HG03558 (cell line): Measurements from ENCODE around the gene CFHR1.
A peak's percentile ranks its signal among the peaks of the same experiment; 100 is the strongest.
"Not testable (repeated sequence)": the region's sequence is repeated elsewhere in the genome, so short reads cannot be mapped to it uniquely, and the experiment has no call there.

ENCODE experiments used
- ATAC-seq: cut with Tn5 transposase; IDR thresholded peaks from one replicate; pipeline ENCODE4 v1.9.1; 2021; ENCODE audit warnings: moderate number of reproducible peaks; ENCODE audit not compliant: unreplicated experiment; ENCODE audit errors: extremely low read depth

CFHR1 gene

GRCh38 chr1:196819531-196819930, at the start of gene CFHR1:
TSS of gene CFHR1 (plus strand) at chr1:196819731. CDS start at chr1:196819845, 114 bp downstream.
- ATAC-seq = not testable (repeated sequence)

DNA sequence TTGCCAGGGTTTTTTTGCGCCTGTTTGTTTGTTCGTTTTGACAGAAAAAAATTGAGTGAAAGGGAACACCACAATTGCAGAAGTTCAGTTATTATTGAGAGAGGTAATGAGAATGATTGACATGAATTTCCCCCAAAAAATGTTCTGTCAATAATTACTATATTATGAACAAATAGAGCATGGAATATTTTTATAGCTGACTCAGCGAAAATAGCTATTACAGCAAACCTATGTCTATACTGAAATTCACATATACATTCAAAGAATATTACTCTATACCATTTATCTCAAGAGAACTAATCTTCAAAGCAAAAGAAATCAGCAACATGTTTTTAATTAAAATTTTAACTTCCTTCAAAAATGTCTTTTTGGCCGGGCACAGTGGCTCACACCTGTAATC, 49.7 kb upstream of the CFHR1 start:
- not testable (repeated sequence) for ATAC-seq

GRCh38 chr1:196773713-196774112, 45.8 kb upstream of the CFHR1 start:
- no peak for ATAC-seq

GRCh38 chr1:196774175-196774574, 45.4 kb upstream of the CFHR1 start:
- ATAC-seq = no peak

- no peak for ATAC-seq
These were observed 44.9 kb upstream of the CFHR1 start, which contains the start of gene CFHR3 for GRCh38 chr1:196774603-196775002. TSS of gene CFHR3 (plus strand) at chr1:196774840. CDS start at chr1:196774887, 47 bp downstream.

- ATAC-seq = no peak
These were observed 41.9 kb upstream of the CFHR1 start for GRCh38 chr1:196777603-196778002.

DNA sequence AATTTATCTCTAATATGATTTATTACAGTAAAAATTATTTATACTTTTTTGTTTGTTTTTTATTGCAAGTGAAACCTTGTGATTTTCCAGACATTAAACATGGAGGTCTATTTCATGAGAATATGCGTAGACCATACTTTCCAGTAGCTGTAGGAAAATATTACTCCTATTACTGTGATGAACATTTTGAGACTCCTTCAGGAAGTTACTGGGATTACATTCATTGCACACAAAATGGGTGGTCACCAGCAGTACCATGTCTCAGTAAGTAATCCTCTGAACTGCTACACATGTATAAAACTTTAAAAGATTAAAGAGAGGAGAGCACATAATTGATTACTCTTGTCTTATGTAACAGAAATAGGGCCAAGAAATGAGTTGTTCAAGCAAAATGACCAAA, 40.4 kb upstream of the CFHR1 start:
- ATAC-seq = no peak

DNA sequence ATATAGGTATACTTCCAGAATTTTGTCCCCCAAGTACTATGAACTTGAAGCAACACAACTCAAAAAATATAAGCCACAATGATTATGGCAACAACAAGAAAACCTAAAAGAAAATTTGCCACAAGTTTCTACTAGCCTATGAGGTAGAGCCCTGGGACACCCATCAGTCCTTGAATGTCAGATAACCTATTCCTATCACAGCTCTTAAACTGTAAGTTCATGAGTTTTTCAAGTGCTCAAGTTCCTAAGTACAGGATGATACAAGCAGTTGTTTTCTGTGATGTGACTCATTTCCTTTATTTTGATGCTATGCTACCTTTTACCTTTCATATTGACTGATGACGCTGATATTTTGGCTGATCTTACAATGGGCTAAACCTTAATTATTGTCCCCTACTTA, 28.3 kb upstream of the CFHR1 start:
- ATAC-seq = not testable (repeated sequence)

DNA sequence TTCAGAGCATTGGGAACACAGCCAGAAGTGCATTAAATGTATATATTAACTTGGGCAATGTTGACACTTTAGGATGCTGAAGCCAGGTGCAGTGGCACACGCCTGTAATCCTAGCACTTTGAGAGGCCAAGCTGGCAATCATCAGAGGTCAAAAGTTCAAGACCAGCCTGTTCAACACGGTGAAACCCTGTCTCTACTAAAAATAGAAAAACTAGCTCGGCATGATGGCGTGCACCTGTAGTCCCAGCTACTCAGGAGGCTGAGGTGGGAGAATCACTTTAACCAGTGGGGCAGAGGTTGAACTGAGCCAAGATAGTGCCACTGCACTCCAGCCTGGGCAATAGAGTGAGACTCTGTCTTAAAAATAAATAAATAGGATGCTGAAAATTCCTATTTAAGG, 25.4 kb upstream of the CFHR1 start:
- not testable (repeated sequence) for ATAC-seq

- ATAC-seq = no peak
These were observed 21.6 kb upstream of the CFHR1 start for GRCh38 chr1:196797891-196798290.

- ATAC-seq = not testable (repeated sequence)
These were observed 17.6 kb upstream of the CFHR1 start for GRCh38 chr1:196801920-196802319.

DNA sequence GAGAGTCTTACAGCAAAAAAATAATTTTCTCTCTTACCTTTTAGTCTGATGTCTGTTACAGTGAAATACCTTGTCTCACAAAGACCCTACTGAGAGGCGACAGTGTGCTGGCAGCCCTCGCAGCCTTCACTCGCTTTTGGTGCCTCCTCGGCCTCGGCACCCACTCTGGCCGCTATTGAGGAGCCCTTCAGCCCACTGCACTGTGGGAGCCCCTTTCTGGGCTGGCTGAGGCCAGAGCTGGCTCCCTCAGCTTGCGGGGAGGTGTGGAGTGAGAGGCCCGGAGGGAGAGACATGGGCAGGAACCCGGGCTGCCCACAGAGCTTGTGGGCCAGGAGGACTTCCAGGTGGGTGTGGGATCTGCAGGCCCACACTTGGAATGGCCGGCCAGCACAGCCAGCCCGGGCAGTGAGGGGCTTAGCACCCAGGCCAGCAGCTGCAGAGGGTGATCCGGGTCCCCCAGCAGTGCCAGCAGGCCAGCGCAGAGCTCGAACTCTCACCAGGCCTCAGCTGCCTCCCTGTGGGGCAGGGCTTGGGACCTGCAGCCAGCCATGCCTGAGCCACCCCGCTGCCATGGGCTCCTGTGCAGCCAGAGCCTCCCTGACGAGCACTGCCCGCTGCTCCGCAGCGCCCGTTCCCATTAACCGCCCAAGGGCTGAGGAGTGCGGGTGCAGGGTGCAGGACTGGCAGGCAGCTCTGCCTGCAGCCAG, 10.8 kb upstream of the CFHR1 start:
- no peak for ATAC-seq

GRCh38 chr1:196817442-196817841, 2.1 kb upstream of the CFHR1 start:
- not testable (repeated sequence) for ATAC-seq

DNA sequence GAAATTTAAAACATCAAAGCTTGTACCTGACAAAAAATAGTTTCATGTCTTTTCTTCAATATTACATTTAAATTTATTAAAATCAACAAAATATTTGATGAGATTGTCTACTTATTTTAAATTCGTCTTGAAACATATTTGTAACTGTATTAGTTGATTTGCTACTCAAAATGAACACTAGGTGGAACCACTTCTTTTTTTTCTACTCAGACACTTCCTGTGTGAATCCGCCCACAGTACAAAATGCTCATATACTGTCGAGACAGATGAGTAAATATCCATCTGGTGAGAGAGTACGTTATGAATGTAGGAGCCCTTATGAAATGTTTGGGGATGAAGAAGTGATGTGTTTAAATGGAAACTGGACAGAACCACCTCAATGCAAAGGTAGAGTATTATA, 8.3 kb downstream of the CFHR1 start:
- ATAC-seq = peak; percentile 82

DNA sequence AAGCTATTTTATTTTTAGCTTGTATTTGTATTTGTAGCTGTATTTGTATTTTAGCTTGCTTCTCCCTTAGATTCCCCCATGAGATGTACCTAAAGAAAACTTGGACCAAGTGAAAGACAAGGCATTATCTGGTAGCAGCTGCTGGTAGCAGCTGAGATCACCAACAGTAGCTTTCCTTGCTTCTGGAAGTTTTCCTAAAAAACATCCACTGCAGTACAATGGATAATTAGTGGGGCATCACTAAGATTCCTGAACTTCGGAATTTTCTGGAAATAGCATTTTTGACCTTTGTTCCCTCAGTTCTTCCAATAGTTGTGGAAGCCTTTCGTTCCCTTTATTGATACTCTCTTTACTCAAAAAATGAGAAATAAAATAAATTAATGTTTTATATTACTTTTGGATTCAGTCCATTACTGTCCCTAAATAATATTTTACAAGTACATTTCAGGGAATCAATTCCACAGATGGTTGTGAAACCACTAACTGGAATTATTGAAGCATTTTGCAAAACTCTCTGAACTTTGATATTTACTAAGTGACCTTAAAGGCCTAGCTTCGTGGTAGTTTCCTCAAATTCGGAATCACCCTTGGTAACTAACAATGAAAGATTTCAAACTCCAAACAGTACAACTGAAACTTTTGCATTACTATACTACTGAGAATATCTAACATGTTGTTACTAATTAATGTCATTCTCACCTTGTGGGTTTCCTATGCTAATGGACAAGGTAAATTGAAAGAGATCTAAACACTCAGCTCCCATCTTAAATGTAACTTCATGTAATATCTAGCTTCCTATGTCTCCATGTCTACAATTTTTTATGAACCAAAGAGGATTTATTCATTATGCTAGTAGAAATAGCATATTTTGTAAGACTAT, 30.3 kb downstream of the CFHR1 start:
- ATAC-seq = not testable (repeated sequence)

DNA sequence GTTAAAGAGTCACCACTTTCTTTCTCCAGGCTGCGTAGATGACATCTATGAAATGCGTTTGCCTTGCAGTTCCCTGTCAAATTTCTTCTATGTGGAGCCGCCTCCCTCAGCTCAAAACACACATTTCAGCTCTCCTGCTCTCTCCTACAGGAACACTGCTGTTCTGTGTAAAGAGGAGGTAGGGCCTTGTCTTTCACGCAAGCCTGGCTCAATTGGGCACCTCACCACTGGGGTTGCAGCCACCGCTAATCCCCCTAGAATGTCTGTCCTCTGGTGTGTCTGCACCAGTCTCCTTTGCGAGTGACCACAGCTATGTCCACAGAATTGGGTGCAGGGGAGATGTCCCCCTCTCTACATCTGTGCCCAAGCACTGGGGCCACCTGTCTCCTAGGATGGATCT, 36.5 kb downstream of the CFHR1 start:
- ATAC-seq = no peak

GRCh38 chr1:196857188-196857587, 37.7 kb downstream of the CFHR1 start:
- no peak for ATAC-seq

DNA sequence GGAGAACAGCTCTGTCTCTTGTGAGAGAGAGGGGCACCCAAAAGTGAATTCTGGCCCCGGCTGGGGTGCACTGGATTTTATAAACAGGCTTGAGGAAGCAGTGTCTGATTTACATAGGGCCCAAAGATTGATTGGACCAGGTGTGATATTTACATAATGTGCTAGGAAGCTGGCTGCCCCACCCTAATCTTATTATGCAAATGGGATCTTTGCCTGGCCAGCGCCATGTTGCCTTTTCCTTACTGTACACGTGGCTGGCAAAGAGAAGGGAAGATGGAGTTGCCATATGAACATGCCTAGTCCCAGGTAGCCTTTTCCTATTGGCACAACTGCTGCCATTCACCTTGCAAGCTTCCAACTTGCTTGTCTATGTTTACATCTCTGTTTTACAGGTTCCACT, 39.3 kb downstream of the CFHR1 start:
- ATAC-seq = no peak

DNA sequence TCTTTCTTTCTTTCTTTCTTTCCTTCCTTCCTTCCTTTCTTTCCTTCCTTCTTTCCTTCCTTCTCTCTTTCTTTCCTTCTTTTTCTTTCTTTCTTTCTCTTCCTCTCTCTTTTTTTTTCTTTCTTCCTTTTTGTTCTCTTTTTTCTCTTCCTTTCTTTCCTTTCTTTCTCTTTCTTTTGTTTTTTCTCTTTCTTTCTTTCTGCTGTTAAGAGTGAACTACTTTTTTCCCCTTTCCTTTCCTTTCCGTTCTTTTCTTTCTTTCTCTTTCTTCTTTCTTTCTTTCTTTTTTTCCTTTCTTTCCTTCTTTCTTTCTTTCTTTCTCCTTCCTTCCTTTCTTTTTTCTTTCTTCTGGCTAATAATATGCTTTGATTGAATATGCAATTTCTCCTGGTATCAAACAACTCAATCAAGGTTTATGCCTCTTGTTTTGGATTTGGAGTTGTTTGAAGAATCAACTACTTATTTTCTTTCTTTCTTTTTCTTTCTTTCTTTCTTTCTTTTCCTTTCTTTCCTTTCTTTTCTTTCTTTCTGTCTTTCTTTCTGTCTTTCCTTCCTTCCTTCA, 40.9 kb downstream of the CFHR1 start:
- no peak for ATAC-seq

- ATAC-seq = no peak
These were observed 41.9 kb downstream of the CFHR1 start for GRCh38 chr1:196861429-196861828.

DNA sequence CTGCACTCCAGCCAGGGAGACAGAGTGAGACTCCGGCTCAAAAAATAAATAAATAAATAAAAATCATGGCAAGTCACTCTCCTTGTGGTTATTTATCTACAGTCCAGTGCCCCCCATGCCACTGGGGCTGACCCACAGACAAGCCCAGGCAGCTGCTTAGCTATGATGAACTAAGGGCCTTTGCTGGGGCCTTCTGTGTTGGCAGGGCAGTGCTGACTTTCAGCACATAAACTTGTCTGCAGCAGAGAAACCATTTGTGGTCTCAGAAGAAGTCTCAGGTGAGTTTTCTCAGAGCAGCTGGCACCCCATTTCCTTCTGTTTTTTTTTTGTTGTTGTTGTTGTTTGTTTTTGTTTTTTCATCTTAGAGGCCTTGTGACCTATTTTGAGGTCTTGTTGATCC, 47.4 kb downstream of the CFHR1 start:
- no peak for ATAC-seq
